Heart left ventricle (tissue), 16 donors: ENCODE results near the gene NIPBL. TPM values are rescaled to one million over a fixed set of nuclear protein-coding genes. Genes with fewer than 3 reads are reported as not detected.
A peak's percentile ranks its signal among the peaks of the same experiment; 100 is the strongest.
"Not testable (repeated sequence)": the region's sequence is repeated elsewhere in the genome, so short reads cannot be mapped to it uniquely, and the experiment has no call there.

Source experiments
- ATAC-seq, 4 donors: fragments of 200-7000 bp; cut with Tn5 transposase; one replicate each; pipeline ENCODE4 v1.9.1; 2020 to 2022; ENCODE audit warnings: moderate library complexity in 4 of 4, mild to moderate bottlenecking in 3 of 4, moderate number of reproducible peaks in 1 of 4
- DNase-seq, 5 donors: peaks; one replicate each; pipeline ENCODE4 v3.0.0-alpha.2; 2020
- H3K27ac ChIP-seq, 12 donors: fragments of 200-600 bp; sonication (generic) in 4 of 12; one replicate each; pipeline versions ENCODE4 v1.5.0 to v1.8.0; 2016 to 2022; ENCODE audit warnings: mild to moderate bottlenecking in 2 of 12
- H3K27me3 ChIP-seq, 9 donors: fragments of 200-600 bp; sonication (generic) in 2 of 9; one replicate each; pipeline versions ENCODE4 v1.5.1 to v1.8.0; 2016 to 2022; ENCODE audit warnings: mild to moderate bottlenecking in 3 of 9
- H3K36me3 ChIP-seq, 9 donors: fragments of 200-600 bp; sonication (generic) in 2 of 9; one replicate each; pipeline versions ENCODE4 v1.5.0 to v1.8.0; 2018 to 2022; ENCODE audit warnings: mild to moderate bottlenecking in 2 of 9
- H3K4me1 ChIP-seq, 12 donors: fragments of 200-600 bp; sonication (generic) in 4 of 12; one replicate each; pipeline versions ENCODE4 v1.5.0 to v1.8.0; 2016 to 2022; ENCODE audit warnings: mild to moderate bottlenecking in 3 of 12
- H3K4me3 ChIP-seq, 12 donors: fragments of 200-600 bp; sonication (generic) in 4 of 12; one replicate each; pipeline versions ENCODE4 v1.5.0 to v1.8.0; 2017 to 2022; ENCODE audit warnings: mild to moderate bottlenecking in 9 of 12, moderate library complexity in 4 of 12
- H3K9me3 ChIP-seq, 12 donors: fragments of 200-600 bp; sonication (generic) in 4 of 12; one replicate each; pipeline versions ENCODE4 v1.5.0 to v1.8.0; 2016 to 2022; ENCODE audit warnings: mild to moderate bottlenecking in 1 of 12
- POLR2A ChIP-seq, 2 donors: fragments of 450-650 bp; IDR thresholded peaks; one replicate each; pipeline ENCODE4 v1.6.1; 2017; ENCODE audit warnings: antibody characterized with exemption in 2 of 2, mild to moderate bottlenecking in 2 of 2, moderate library complexity in 2 of 2
- WGBS, 4 donors: extraction: QIAGEN DNeasy Blood & Tissue Kit in 2 of 4; methylation state at CpG; one replicate each; pipeline versions ENCODE4 v1.1.5 to v1.1.7; 2013 to 2018; 5-methylcytosine and 5-hydroxymethylcytosine counted together
- intact Hi-C, 10 donors: fragments of 100-400 bp; cut with DNase I; formaldehyde crosslinking; loops; one replicate each; pipeline versions ENCODE4 v1.11.1 to v1.14.2; 2022
- polyA plus RNA-seq, 2 donors: library from polyadenylated mRNA; stranded (reverse); fragments of 200-250 nt; gene quantifications; one replicate each; pipeline ENCODE4 v1.2.3, GENCODE V29; 2013
- total RNA-seq, 9 donors: library from RNA; depleted of rRNA in 2 of 9; stranded (reverse); fragments of >200 nt in 2 of 9; fragmentation: NEBNext Ultra II Directional in 3 of 9; extraction: Animal tissue kit (Norgen Biotek cat#: 25700) in 3 of 9; gene quantifications; one replicate each; pipeline versions ENCODE4 v1.1.0 to v1.2.4, GENCODE V29; 2016 to 2023
- TF ChIP-seq, protein P1 (sequence below), 12 donors: fragments of 200-600 bp; sonication (generic) in 4 of 12; IDR thresholded peaks; one replicate each; pipeline versions ENCODE4 v1.5.0 to v1.8.0; 2018 to 2022; ENCODE audit warnings: antibody characterized with exemption in 12 of 12, mild to moderate bottlenecking in 5 of 12
- donor health status: ischemic (EF 13 %, LVEDD 7.1; RV severe dilation, severe dysfunction).
- donor health status: healthy with polysubstance abuse.
- donor health status: DM: no; HTN: yes; CAD: no.
- donor health status: DM: no; HTN: no; CAD: no.
- donor health status: ischemic (EF 25% LVEDD 6.9; RV normal size, moderate dysfunction).
- donor health status: ischemic (EF 25% LVEDD 5.7; RV mildly dilated, moderate dysfunction).
- donor health status: healthy.
- donor health status: DM: yes; HTN: yes; CAD: no.
- donor health status: ischemic (EF 35%, LVEDD 5.7; RV mildly dilated, moderate dysfunction).
- donor health status: nonischemic (EF 11% LVEDD 7.7; RV severe dilation, severe dysfunction).
- donor health status: DM: yes; HTN: yes; CAD: no.
- donor health status: PGD.
- donor health status: ischemic (EF 29% LVEDD 5.4; RV normal size, mild dysfunction).
- donor health status: nonischemic (EF 23%, LVEDD 6.1; RV moderate dilation, normal function).

Gene NIPBL
- total and polyA plus RNA-seq, 11 donors = 13.2 to 57.3 (median 38.2) TPM

DNA sequence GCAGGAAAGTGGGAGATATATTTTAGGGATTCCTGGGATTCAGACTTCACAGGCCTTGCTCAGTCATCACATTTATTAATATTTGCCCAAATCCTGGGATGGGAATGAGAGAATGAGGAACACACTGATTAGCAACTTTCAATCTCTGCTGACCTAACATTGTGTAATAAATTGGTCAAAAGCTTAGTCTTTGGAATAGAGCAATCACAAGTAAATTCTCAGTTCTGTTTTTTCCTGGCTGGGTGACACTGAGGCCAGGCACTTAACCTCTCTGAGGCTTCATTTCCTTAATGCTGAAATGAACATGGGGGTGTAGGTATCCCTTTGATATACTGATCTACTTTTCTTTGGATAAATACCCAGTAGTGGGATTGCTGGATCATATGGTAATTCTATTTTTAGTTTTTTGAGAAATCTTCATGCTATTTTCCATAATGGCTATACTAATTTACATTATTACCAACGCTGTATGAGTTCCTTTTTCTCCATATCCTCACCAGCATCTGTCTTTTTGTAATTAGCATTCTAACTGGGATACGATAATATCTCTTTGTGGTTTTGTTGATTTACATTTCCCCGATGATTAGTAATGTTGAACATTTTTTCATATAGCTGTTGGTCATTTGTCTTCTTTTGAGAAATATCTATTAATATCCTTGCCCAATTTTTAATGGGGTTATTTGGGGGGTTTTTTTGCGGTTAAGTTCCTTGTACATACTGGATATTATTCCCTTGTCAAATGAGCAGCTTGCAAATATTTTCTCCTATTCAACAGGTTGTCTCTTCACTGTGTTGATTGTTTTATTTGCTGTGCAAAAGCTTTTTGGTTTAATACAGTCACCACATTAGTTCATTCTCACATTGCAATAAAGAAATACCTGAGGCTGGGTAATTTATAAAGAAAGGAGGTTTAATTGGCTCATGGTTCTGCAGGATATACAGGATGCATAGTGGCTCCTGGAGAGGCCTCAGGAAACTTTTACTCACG is 36.8 kb upstream of the NIPBL start:
- Histone ChIP-seq H3K9me3 (peaks cover 0 to 8% (median 0%) of the 10 kb centered on the region in 12 donors), H3K36me3 (no peaks in the 10 kb centered on the region), H3K27ac (peak overlapping the region in 1 of 12 donors; percentile 38), H3K4me1 (peaks cover 0 to 47% (median 0%) of the 10 kb centered on the region in 12 donors), H3K4me3 (no peak overlapping the region), H3K27me3 (no peaks in the 10 kb centered on the region)
- no peak for DNase-seq
- intact Hi-C loops = no loop called here
- TF ChIP-seq POLR2A (IDR thresholded peaks at IDR 0.05) = no peak
- TF ChIP-seq, protein P1, sequence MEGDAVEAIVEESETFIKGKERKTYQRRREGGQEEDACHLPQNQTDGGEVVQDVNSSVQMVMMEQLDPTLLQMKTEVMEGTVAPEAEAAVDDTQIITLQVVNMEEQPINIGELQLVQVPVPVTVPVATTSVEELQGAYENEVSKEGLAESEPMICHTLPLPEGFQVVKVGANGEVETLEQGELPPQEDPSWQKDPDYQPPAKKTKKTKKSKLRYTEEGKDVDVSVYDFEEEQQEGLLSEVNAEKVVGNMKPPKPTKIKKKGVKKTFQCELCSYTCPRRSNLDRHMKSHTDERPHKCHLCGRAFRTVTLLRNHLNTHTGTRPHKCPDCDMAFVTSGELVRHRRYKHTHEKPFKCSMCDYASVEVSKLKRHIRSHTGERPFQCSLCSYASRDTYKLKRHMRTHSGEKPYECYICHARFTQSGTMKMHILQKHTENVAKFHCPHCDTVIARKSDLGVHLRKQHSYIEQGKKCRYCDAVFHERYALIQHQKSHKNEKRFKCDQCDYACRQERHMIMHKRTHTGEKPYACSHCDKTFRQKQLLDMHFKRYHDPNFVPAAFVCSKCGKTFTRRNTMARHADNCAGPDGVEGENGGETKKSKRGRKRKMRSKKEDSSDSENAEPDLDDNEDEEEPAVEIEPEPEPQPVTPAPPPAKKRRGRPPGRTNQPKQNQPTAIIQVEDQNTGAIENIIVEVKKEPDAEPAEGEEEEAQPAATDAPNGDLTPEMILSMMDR (IDR thresholded peaks at IDR 0.05) = no peak
- no peak for ATAC-seq
- 81 to 84% (median 82%) methylated on average over 5 of the region's 5 CpGs for WGBS, 4 donors

DNA sequence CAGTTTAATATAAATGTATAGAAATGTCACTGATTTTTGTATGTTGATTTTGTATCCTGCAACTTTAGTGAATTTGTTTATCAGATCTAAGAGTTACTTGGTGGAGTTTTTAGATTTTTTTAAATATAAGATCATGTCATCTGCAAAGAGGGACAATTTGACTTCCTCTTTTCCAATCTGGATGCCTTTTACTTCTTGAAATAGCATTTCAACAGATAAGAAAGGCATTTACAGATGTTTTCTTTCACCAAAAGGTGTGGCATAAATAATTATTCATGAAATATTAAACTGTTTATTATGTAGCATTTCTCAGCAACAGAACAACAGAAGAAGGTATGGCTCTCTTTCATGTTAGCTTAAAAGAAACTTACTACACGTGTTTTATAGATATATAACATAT is 34.9 kb upstream of the NIPBL start:
- peaks cover 0 to 47% (median 0%) of the 10 kb centered on the region in 12 donors for H3K4me1 ChIP-seq
- intact Hi-C loops = no loop called here
- H3K4me3 ChIP-seq = no peak overlapping the region
- H3K36me3 ChIP-seq = no peaks in the 10 kb centered on the region
- no peak for DNase-seq
- no peak for TF ChIP-seq POLR2A (IDR thresholded peaks at IDR 0.05)
- TF ChIP-seq, protein P1 (IDR thresholded peaks at IDR 0.05) = no peak
- H3K27me3 ChIP-seq = no peaks in the 10 kb centered on the region
- no peak for ATAC-seq
- peaks cover 0 to 8% (median 0%) of the 10 kb centered on the region in 12 donors for H3K9me3 ChIP-seq
- H3K27ac ChIP-seq = no peak overlapping the region
- WGBS, 4 donors = 44 to 56% (median 48%) methylated on average over 1 of the region's 1 CpG

DNA sequence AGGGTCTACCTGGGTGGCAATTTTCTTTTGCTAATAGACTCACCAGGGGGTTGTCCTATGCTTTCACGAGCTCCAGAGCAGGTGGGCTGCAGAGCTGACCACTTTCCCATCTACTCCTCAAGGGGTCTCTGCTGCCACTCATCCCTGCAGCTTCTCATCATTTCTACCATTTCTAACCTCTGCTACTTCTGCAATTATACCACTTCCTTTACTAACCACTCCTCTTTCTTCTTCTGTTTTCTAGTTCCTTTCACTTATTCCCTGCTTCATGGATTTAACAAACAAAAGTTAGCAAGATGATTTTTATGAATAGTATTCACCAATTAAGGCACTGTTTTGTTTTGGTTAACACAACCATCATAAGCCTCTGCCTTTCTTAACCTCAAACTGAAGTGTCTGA is 34.5 kb upstream of the NIPBL start:
- Histone ChIP-seq H3K27me3 (no peaks in the 10 kb centered on the region), H3K4me3 (no peak overlapping the region), H3K36me3 (no peaks in the 10 kb centered on the region), H3K9me3 (peaks cover 0 to 8% (median 0%) of the 10 kb centered on the region in 12 donors), H3K27ac (no peak overlapping the region), H3K4me1 (peaks cover 0 to 47% (median 0%) of the 10 kb centered on the region in 12 donors)
- WGBS, 4 donors = 24 to 30% (median 28%) methylated on average over 1 of the region's 1 CpG
- no peak for DNase-seq
- TF ChIP-seq, protein P1 (IDR thresholded peaks at IDR 0.05) = no peak
- TF ChIP-seq POLR2A (IDR thresholded peaks at IDR 0.05) = no peak
- intact Hi-C loops = no loop called here
- no peak for ATAC-seq

DNA sequence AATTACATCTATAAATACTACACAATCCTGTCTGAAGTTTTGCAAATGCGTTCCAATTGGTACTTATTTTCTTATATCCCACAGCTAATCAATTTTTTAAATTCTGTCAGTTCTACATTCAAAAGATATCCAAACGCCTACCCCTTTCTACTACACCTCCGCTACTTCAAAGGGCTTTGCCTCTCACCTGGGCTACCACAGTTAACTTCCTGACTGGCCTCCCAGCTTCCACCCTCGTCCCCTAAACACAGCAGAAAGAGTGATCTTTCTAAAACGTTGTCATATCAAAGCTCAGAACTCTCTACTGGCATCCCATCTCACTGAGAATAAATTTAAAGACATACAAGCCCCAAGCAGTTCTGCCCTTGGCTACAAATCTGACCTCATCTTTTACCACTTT is 32.3 kb upstream of the NIPBL start:
- TF ChIP-seq POLR2A (IDR thresholded peaks at IDR 0.05) = no peak
- TF ChIP-seq, protein P1 (IDR thresholded peaks at IDR 0.05) = no peak
- 62 to 68% (median 65%) methylated on average over 5 of the region's 5 CpGs for WGBS, 4 donors
- intact Hi-C loops = no loop called here

DNA sequence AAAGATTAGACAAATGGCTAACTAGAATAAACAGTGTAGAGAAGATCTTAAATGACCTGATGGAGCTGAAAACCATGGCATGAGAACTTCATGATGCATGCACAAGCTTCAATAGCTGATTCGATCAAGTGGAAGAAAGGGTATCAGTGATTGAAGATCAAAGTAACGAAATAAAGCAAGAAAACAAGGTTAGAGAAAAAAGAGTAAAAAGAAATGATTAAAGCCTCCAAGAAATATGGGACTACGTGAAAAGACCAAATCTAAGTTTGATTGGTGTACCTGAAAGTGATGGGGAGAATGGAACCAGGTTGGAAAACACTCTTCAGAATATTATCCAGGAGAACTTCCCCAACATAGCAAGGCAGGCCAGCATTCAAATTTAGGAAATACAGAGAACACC is 28.0 kb upstream of the NIPBL start:
- DNase-seq, H3K4me3 ChIP-seq, H3K27me3 ChIP-seq, ATAC-seq, H3K27ac ChIP-seq, H3K9me3 ChIP-seq, H3K4me1 ChIP-seq, H3K36me3 ChIP-seq, intact Hi-C loops: not testable (repeated sequence)
- 86 to 91% (median 89%) methylated on average over 3 of the region's 3 CpGs for WGBS, 4 donors

More for the DNA sequence above, 32.3 kb upstream of the NIPBL start:
- Histone ChIP-seq H3K9me3 (peaks cover 0 to 8% (median 0%) of the 10 kb centered on the region in 12 donors), H3K27ac (no peak overlapping the region), H3K4me3 (no peak overlapping the region), H3K4me1 (peaks cover 0 to 29% (median 0%) of the 10 kb centered on the region in 12 donors), H3K36me3 (no peaks in the 10 kb centered on the region), H3K27me3 (no peaks in the 10 kb centered on the region)
- DNase-seq (no peak), ATAC-seq (no peak)

DNA sequence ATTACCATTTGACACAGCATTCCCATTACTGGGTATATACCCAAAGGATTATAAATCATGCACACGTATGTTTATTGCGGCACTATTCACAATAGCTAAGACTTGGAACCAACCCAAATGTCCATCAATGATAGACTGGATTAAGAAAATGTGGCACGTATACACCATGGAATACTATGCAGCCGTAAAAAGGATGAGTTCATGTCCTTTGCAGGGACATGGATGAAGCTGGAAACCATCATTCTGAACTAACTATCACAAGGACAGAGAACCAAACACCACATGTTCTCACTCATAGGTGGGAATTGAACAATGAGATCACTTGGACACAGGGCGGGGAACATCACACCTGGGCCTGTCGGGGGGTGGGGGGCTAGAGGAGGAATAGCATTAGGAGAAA is 23.7 kb upstream of the NIPBL start:
- H3K27ac ChIP-seq, ATAC-seq, H3K9me3 ChIP-seq, DNase-seq, H3K4me1 ChIP-seq, H3K27me3 ChIP-seq, H3K4me3 ChIP-seq, intact Hi-C loops, H3K36me3 ChIP-seq: not testable (repeated sequence)
- WGBS, 4 donors = 93 to 97% (median 96%) methylated on average over 6 of the region's 6 CpGs
